Activated naive CD4-positive, alpha-beta T cell treated with anti-CD3 and anti-CD28 coated beads, Interleukin-2, amount 50 U/mL, for 16 hours (primary cell): ENCODE results near the gene SGCA.

ENCODE experiments used
- DNase-seq: peaks from one replicate; pipeline ENCODE4 v3.0.0-alpha.2; 2020

Gene SGCA

DNA sequence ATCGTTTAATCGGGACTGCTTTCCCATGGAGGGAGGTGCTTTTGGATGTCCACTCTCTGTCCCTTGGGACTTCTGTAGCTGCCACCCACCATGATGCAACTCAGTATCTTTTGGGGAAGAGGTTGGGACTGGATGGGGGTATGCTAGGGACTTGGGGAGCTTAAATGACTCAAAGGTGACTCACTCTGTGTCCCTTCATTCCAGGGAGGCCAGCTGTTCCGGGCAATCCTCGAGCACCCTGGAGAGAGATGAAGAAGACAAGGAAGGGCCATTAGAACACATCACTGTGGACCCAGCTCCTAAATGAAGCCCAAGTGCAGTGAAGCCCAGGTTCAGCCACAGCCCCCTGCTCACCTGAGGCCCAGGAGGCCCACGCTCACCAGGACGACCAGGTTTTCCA is 31.0 kb downstream of the SGCA start:
- DNase-seq, result no peak

DNA sequence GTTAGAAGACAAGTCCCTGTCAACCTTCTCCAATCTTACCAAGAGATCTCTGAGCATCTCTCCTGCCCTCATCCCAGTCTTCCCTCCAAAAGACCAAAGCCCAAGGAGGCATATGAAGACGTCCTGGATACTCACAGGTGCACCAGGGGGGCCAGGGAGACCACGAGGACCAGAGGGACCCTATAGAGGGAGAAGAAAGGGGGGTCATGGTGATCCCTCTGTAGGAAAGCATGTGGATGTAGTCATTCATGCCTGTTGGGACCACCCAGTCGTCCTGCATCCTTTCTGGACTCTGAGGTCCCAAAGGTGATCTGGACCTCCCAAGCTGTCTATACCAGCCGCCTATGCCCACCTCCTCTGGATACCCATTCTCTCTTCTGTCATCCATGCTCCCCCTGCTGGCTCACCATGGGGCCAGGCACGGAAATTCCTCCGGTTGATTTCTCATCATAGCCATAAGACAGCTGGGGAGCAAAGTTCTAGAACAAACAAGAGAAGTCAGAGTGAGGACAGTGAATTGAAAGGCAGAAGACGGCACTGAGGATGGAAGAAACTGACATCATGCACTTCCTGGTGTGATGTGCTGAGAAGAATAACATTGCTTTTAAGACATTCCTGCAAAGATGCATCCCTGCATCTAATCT is 32.3 kb downstream of the SGCA start:
- DNase-seq, result peak; percentile 64

DNA sequence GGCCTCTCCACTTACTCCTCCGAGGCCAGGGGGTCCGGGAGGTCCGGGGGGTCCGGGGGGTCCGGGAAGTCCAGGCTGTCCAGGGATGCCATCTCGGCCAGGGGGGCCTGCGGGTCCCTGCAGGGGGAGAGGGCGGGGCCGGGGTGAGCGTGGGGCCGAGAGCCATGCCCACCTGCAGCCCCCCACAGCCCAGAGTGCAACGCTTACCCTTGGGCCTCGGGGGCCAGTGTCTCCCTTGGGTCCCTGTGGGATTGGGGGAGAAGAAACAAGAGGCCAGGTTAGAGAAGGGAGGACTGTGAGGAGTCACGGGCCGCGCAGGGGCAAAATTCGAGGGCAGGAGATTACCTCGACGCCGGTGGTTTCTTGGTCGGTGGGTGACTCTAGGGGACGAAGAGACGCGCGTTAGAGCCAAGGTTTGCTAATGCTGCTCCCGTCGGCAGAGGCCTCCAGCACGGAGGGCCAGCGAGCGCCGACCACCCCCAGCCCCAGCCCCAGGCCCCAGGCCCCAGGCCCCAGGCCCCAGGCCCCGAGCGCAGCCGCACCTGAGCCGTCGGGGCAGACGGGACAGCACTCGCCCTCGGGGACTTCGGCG is 33.5 kb downstream of the SGCA start:
- no peak for DNase-seq

DNA sequence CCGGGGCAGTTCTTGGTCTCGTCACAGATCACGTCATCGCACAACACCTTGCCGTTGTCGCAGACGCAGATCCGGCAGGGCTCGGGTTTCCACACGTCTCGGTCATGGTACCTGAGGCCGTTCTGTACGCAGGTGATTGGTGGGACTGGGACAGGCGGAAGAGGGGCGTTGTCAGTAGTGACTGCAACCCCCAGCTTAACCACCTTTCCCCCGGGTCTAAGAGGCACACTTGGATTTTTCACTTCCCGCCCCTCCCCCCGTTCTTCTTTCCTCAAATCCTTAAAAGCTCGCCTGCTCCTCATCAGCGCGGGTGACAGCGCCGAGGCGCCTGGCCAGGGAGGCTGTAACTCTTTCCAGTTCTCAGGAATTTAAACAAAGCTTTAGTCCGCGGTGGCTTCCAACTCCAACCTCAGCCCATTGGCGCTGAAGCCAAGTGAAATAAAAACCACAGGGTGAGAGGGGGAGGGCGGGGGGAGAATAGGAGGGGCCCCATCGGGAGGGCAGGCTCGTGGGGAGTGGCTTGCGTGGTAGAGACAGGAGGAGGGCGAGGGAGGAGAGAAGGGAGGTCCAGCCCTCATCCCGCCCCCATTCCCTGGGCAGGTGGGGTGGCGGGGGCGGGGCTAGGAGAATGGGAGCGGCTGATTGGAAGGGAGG is 34.1 kb downstream of the SGCA start:
- peak; percentile 58 for DNase-seq

DNA sequence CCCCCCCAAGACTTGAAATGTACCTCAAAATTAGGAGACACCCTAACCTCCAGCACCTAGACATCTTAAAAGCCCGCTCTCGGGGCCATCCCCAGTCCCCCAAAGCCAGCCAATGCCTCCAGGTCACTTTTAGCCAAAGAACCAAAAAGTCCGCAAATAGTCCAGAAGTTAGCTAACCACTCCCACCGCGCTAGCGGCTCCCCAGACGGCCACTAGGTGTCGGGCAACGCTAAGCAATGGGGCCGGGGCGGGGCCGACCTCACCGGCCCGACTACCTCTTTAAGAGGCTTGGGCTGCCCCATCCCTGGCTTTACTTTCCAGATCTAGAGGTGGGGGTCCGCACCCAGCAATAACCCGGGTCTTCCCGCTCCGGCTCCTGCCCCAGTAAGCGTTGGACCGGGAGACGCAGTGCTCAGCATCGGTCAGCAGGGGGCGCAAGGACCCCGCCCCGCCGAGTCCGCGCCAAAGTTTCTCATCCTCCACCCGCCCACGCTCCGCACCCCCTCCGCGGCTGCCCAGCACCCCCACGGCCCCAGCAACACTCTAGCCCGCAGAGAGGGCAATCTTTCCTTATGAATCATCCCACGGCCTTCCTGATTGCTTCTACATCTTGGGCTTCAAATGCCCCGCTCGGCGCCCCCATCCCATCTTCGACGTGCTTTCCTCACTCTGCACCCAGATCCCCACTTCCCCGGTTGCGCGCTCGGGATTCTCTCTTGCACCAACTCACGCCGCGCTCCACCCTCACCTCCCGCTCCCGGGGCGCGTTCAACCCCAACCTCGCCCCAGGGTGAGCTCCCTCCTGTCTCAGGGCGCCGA is 34.9 kb downstream of the SGCA start:
- DNase-seq, result peak; percentile 83

DNA sequence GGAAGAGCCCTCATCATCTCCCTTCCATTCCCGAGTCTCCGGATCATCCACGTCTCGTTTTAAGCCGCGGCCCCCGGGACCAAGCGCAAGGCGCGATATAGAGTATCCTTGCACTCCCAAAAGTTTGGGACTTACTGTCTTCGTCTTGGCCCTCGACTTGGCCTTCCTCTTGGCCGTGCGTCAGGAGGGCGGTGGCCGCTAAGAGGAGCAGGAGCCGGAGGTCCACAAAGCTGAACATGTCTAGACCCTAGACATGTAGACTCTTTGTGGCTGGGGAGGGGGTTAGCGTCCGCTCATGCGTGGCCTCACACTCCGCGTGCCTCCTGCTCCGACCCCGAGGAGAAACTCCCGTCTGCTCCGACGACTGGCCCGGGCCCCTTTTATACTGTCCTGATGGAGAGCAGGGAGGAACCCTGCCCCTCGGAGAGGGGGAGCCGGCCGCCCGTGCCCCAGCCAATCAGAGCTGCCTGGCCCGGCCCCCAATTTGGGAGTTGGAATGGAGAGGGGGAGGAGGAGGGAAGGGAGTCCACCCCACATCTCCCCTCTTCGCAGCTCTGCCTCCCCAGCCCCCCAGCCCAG is 35.6 kb downstream of the SGCA start, which contains the start of gene COL1A1:
TSS of gene COL1A1 (minus strand) at position 356 of the 579 bp plus-strand sequence. CDS start at position 238, 118 bp downstream.
- no peak for DNase-seq

DNA sequence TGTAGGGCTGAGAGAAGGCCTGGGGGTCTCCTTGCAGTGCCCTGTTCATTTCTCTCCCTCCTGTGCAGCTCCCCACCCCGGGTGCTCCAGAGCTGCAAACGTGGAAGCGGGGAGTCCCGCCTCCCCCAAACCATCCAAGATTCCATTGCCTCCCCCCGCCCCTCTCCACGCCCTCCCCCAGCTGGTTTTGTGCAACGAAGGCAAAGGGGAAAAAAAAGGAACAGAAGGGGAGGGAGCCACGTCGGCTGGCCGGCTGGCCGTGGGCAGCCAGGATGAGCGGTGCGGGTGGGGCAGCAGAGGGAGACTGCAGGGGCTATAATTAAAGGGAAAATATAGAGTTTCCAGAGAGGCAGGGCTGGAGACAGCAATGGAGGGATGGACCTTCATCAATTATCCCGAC is 37.3 kb downstream of the SGCA start:
- no peak for DNase-seq

DNA sequence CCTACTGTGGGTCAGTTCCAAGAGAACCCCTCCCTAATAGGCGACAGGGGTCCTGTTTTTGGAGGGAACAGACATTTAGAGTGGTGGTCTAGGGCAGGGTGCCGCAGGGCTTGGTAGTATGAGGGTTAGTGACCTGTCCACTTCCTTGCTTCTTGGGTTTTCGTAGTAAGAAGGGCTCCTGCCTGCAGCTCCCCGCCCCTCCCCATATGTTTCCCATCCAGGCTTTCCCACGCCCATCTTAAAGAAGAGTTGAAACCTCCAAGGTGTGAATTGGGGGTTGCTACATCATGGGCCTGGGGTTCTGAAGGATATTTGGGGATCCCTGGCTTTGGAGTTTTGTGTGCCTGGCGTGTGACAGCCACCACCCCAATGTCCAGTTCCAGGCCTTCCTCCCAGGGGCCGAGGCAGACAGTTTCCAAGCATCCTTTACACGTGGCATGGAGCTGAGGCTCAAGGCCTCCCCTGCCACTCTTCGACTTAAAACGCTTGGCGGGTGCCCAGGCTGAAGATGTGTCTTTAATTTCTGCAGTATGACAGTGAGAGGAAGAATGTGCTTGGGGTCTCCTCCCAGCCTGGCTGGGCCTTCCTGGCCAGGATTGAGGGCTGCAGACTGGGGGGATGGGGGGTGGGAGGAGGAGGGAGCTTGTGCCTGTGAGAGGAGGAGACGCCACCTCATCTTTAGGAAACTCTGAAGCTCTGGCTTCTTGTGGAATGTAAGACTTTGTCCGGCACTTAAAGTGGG is 38.0 kb downstream of the SGCA start:
- no peak for DNase-seq

DNA sequence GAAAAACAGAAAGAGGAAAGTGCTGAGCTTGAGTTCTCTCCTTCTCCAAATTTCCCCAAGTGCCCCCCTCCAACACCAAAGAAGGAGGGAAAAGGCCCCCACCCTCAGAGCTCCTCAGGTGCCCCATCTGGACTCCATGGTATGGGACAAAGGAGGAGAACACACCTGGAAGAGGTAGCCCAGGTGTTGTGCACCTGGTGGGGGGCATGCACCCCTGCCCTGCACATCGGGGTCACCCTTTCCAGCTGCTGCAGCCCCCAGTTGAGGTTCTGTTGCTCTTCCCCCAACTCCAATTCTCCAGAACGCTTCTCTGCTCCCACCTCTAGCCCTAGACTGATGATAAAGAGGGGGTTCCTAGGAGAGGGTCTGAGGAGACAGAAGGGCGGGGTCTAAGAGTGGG is 38.6 kb downstream of the SGCA start:
- DNase-seq, result no peak

DNA sequence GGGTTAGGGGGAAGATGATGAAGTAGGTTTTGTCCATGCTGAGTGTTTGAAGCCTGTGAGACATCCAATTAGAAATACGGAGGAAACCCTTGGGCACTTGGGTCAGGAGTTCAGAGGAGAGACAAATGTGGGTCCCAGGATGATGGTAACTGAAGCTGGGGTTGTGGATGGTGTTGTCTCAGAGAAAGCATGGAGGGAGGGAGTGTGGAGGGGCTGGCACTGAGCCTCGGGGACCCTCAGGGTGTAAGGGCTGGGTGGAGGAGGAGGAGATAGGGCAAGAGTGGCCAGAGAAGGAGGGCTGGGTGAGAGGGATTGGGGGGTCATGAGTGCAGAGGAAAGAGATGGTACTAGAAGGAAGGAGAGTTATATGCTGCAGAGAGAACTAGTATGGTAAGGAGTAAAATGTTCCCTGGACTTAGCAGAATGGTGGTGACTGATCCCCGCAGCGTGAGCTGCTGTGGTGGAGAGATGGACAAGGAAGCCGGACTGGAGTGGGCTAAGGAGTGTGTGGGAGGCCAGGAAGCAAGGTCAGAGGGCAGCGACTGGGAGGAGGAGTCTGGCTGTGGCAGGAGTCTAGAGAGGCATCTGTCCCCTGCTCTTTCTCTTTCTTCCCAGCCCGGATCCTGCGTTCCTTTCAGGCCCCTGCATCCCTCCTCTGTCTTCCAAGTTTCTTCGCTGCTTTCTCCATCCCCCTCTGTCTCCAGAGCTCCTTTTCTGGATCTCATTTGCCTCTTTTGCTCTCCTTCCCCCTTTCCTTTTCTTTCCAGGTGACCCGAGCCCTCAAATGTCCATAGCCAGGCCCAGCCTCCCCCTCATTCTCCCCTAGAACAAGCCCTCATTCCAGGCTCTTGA is 39.5 kb downstream of the SGCA start:
- no peak for DNase-seq

DNA sequence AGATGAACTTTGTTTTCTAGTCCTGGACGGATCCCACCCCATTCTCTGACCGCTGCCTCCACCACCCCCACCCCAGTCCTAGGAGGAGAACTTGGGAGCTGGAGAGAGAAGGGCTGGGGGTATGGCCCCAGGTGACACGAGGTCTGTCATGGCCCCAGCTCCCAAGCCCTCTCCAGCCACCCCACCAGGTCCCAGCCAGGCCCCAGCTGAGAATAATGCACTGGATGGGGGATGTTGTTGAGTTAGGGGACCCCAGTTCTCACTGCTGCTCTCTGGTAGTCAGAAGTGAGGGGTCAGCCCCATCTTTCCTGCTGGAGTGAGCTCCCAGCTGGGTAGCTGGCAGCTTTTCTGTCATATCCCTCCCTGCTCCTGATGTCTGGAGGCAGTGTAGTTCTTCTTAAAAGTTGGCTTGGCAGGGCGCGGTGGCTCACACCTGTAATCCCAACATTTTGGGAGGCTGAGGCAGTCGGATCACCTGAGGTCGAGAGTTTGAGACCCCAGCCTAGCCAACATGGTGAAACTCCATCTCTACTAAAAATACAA is 40.2 kb downstream of the SGCA start:
- DNase-seq, result no peak

DNA sequence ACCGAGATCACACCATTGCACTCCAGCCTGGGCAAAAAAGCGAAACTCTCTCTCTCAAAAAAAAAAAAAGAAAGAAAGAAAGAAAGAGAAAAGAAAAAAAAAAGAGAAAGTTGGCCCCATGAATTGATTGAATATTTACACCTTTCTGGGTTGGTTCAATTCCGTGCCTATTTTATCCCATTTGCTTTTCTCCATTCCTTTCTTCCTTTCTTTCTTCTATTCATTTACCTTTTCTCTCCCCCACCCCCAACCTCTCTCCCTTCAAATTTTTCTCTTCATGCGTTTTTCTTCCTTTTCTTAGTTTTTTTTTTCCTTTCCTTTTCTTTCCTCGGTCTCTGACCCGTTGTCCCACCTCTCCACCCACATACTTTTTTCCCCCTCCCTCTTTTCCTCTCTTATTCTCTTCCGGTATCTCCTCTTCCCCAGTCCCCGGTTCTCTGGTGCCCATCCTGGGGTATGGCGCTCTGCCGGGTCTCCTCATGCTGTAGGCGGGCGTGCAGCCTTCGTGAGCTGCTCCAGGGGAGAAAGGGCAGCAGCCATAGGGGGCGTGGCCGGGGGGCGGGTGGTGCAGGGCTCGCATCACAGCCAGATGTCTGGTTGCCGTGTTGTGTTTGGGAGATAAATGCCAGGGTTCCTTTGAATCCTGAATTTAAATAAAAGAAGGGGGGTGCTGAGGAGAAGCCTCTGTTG is 40.9 kb downstream of the SGCA start:
- peak; percentile 42 for DNase-seq

DNA sequence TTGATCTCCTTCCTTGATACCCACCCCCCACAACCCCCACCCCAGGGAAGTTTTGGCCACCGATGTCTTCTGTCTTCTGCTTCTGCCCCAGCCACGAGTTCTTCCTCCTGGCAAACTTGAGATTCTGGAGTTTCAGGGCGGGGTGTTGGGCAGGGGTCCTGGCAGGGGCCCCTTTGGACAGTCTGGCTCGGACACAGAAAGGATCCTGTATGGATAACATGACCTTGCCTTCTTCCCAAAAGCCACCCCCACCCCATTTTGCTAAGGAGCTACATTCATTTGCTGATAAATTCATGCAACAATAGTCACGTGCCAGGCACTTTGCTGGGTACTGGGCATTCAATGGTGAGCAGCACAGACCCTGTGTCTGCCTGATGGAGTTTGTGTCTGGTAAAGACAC is 41.5 kb downstream of the SGCA start:
- DNase-seq, result no peak

DNA sequence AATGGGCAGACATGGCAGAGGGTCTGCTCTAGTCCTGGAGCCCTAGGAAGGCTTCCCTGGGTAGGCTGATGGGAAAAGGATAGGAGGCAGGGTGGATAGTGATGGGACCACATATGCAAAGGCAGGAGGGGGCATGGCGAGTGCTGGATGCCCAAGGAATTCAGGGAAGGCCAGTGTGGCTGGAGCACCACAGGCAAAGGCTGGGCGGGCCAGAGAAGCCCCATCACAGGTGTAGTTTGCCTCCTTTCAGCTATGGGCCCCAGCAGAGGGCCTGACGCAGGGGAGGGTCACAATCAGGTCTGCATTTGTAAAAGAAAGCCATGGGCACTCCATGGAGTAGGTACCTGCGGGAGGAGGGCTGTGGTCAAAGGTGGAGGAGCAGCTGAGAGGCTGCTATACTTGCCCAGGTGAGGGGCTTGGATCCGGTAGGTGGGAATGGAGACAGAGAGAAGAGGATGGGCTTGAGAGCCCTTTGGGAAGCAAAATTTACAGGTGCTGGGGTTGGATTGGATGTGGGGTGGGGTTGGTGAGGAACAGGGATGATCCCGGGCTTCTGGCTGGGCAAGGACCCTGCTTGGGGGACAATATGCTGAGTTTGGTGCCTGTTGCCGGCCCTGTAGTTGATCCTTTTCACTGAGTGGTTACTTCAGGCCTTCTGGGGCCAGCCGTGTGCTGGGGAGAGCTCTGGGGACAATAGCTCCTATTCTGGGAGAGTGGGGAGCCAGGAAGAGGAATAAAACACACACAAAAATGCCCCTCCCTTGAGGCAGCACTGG is 42.2 kb downstream of the SGCA start:
- no peak for DNase-seq

DNA sequence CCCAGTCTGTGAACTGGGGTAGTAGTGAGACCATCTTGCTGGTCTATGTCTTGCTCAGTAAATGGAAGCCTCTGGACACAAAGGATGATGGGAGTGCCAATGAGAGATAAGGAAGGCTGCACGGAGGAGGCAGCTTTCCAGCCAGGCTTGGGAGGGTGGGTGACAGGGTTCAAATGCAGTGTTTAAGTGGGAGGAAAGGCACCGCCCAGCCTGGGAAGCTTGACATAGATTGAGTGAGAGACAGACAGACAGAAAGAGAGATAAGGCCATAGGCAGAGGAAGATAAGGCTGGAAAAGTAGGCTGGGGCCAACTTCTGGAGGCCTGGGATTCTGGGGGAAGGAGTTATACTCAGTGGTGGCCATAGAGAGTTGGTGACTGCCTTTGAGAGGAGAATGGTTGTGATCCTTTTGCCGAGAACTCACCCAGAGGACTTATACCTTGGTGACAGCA is 42.8 kb downstream of the SGCA start:
- no peak for DNase-seq

DNA sequence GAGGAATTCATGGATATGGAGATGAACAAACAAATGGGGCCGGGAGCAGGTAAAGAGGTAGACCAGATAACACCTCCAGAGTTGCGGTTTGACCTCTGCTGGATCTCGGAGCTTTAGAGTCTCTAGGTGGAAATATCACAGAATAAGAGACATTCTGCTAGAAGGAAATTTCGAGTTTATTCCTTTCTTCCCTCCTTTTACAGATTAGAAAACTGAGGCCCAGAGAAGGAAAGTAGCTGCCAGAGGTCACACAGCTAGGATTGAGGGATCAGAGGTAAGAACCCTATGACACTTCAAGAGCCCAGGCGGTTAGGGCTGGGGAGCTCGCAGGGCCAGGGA is 43.3 kb downstream of the SGCA start:
- DNase-seq, result no peak

DNA sequence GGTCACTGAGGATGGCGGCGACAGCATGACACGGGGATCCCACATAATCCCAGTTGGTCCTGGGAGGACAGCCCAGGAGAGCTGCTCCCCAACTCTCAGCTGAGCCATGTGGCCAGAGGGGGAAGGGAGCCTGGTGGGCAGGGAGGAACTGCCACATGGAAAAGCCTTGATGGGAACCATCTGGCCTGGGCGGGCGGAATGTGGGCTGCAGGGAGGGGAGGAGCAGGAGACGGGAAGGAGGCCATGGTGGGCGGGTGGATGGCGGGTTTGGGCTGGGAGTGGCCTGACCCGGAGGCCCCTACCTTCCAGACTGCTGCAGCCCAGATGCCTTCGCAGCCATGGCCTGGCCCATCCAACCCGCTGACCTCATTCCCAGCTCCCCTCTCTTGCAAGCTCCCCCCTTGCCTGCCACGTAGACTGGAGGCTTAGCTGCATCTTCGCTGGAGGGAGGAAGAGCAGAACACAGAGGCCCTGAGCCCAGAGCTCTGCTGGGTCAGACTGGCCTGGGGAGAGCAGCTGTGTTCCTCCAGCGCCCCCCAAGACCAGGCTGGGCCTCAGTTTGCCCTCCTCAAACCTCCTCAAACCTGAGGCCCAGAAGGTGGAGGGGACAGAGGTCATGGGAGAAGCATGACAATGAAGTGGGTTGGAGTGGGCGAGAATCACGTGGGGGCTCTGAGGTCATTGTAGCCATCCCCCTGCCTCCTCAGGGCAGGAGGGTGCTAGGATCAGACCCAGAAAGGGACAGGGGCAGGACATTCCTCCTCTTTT is 43.9 kb downstream of the SGCA start:
- no peak for DNase-seq

DNA sequence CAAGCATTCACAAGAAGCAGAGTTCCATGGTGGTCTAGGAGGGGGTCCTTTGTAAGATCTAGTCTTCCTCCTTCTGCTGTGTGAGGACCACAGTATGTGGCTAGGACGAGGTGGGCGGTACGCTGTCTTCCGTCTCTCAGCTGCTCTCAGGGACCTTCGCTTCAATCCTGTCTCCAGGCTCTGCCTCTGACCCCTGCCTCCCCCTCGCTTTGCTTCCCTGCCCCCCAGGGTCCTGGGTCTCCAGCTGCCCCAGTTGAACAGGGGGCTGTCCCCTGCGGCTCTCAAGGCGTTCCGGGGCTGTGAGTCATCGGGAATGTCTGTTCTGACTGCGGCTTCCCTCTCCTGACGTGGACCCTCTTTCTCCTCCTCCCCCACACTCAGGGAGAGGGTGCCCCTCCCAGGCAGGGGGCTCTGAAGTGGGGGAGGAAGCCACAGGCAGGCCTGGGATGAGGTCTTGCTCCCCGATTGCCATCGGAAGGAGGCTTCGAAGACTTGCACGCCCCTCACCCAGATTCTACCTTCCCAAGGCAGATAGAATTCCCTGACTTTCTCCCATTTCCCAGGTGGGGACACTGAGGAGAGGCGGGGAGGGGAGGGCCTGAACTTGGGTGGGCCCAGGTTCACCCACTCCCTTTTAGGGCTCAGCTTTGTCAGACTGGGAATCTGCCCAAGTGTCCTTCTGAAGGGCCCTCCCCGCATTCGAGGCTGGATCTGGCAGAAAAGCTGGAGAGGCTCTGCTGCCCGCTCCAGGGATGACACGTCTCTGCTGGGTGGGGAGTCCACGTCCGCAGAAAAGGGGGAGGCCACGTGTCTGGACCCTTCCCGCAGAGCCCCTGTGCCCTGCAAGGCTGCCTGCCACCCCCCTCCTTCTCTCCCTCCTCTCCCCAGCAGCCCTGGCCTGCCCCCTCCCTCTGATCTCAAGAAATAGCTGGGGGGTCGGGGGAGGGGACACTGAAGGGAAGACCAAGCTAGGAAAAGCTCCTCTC is 44.7 kb downstream of the SGCA start:
- DNase-seq, result no peak
